ENCODE results near the gene ARHGAP15. TPM values are rescaled to one million over a fixed set of nuclear protein-coding genes. Genes with fewer than 3 reads are reported as not detected.

The ARHGAP15 gene
- total RNA-seq, 4 donors from 2014 or later, result 1.7 to 16.8 (median 3.7) TPM

- Histone ChIP-seq H3K27me3 (no peaks in the 10 kb centered on the region), H3K36me3 (no peaks in the 10 kb centered on the region), H3K4me1 (no peaks in the 10 kb centered on the region), H3K9me3 (no peaks in the 10 kb centered on the region), H3K4me3 (no peak overlapping the region), H3K27ac (no peak overlapping the region)
- WGBS, 2 donors, result 9 to 44% methylated on average over 1 of the region's 1 CpG
- TF ChIP-seq CTCF (IDR thresholded peaks at IDR 0.05) (no peak), POLR2A (IDR thresholded peaks at IDR 0.05) (no peak)
- intact Hi-C loops (cut with DNase I), result no loop called here
- DNase-seq, result no peak
Observed at GRCh38 chr2:143192106-143192505, 62.9 kb downstream of the ARHGAP15 start.

GRCh38 chr2:143192716-143193115, 63.5 kb downstream of the ARHGAP15 start:
- Histone ChIP-seq H3K27me3 (no peaks in the 10 kb centered on the region), H3K9me3 (no peaks in the 10 kb centered on the region), H3K36me3 (no peaks in the 10 kb centered on the region), H3K4me3 (no peak overlapping the region), H3K27ac (no peak overlapping the region), H3K4me1 (no peaks in the 10 kb centered on the region)
- intact Hi-C loops (cut with DNase I), result no loop called here
- no peak for DNase-seq
- no peak for TF ChIP-seq CTCF (IDR thresholded peaks at IDR 0.05)
- no peak for TF ChIP-seq POLR2A (IDR thresholded peaks at IDR 0.05)
- WGBS, 2 donors, result 73 to 78% methylated on average over 1 of the region's 1 CpG

GRCh38 chr2:143193121-143193520, 63.9 kb downstream of the ARHGAP15 start:
- Histone ChIP-seq H3K9me3 (no peaks in the 10 kb centered on the region), H3K27me3 (no peaks in the 10 kb centered on the region), H3K4me3 (no peak overlapping the region), H3K27ac (no peak overlapping the region), H3K36me3 (no peaks in the 10 kb centered on the region), H3K4me1 (no peaks in the 10 kb centered on the region)
- intact Hi-C loops (cut with DNase I), result no loop called here
- 46 to 70% methylated on average over 5 of the region's 5 CpGs for WGBS, 2 donors
- no peak for DNase-seq
- TF ChIP-seq CTCF (IDR thresholded peaks at IDR 0.05) (no peak), POLR2A (IDR thresholded peaks at IDR 0.05) (no peak)

- TF ChIP-seq CTCF (IDR thresholded peaks at IDR 0.05) (no peak), POLR2A (IDR thresholded peaks at IDR 0.05) (no peak)
- Histone ChIP-seq H3K4me1 (no peaks in the 10 kb centered on the region), H3K36me3 (no peaks in the 10 kb centered on the region), H3K27ac (no peak overlapping the region), H3K9me3 (no peaks in the 10 kb centered on the region), H3K4me3 (no peak overlapping the region), H3K27me3 (no peaks in the 10 kb centered on the region)
- intact Hi-C loops (cut with DNase I), result no loop called here
- no peak for DNase-seq
- WGBS, 2 donors, result 66 to 77% methylated on average over 4 of the region's 4 CpGs
Observed at GRCh38 chr2:143195511-143195910, 66.3 kb downstream of the ARHGAP15 start.

GRCh38 chr2:143204062-143204461, 74.8 kb downstream of the ARHGAP15 start:
- DNase-seq, result no peak
- Histone ChIP-seq H3K36me3 (no peaks in the 10 kb centered on the region), H3K9me3 (no peaks in the 10 kb centered on the region), H3K27ac (no peak overlapping the region), H3K4me1 (no peaks in the 10 kb centered on the region), H3K27me3 (no peaks in the 10 kb centered on the region), H3K4me3 (no peak overlapping the region)
- TF ChIP-seq POLR2A (IDR thresholded peaks at IDR 0.05), result no peak
- TF ChIP-seq CTCF (IDR thresholded peaks at IDR 0.05), result no peak
- WGBS, 2 donors, result 64 to 82% methylated on average over 4 of the region's 4 CpGs
- intact Hi-C loops (cut with DNase I), result no loop called here

All from esophagus squamous epithelium (tissue), 5 donors.